Osteoblast (primary cell): ENCODE measurements around the gene SLC1A2. TPM values are rescaled to one million over a fixed set of nuclear protein-coding genes. Genes with fewer than 3 reads are reported as not detected.

Source experiments
- DNase-seq: peaks from one replicate; pipeline ENCODE4 v3.0.0; 2011; ENCODE audit warnings: low spot score, mixed read lengths; ENCODE audit not compliant: insufficient read length; ENCODE audit errors: missing footprints
- H2AFZ ChIP-seq: 2 replicates; pipeline ENCODE4 v1.6.0; 2011; ENCODE audit warnings: mild to moderate bottlenecking, low read length
- H3K27ac ChIP-seq: 2 replicates; pipeline ENCODE4 v1.5.1; 2011; ENCODE audit warnings: mild to moderate bottlenecking, low read depth, low read length, moderate library complexity
- H3K27me3 ChIP-seq: 2 replicates; pipeline ENCODE4 v1.6.0; 2012; ENCODE audit warnings: mild to moderate bottlenecking, control low read depth, inconsistent platforms, low read length, moderate library complexity; ENCODE audit not compliant: insufficient read depth
- H3K36me3 ChIP-seq: 2 replicates; pipeline ENCODE4 v1.5.1; 2011; ENCODE audit warnings: mild to moderate bottlenecking, low read length, control low read depth, moderate library complexity; ENCODE audit not compliant: insufficient read depth
- H3K4me1 ChIP-seq: 2 replicates; pipeline ENCODE4 v1.5.1; 2011; ENCODE audit warnings: mild to moderate bottlenecking, low read length, control low read depth, moderate library complexity; ENCODE audit not compliant: insufficient read depth
- H3K4me2 ChIP-seq: 2 replicates; pipeline ENCODE4 v1.6.0; 2011; ENCODE audit warnings: mild to moderate bottlenecking, low read length; ENCODE audit not compliant: insufficient read depth
- H3K4me3 ChIP-seq: fragments of 200-600 bp; sonication (generic); 3 replicates; pipeline ENCODE4 v1.5.1; 2012; ENCODE audit warnings: mild to moderate bottlenecking, low read length, inconsistent platforms; ENCODE audit not compliant: insufficient read depth
- H3K79me2 ChIP-seq: 2 replicates; pipeline ENCODE4 v1.6.0; 2012; ENCODE audit warnings: mild to moderate bottlenecking, low read length, control low read depth, inconsistent platforms; ENCODE audit not compliant: insufficient read depth
- H3K9me3 ChIP-seq: 2 replicates; pipeline ENCODE4 v1.5.1; 2011; ENCODE audit warnings: low read depth, low read length, control low read depth
- H4K20me1 ChIP-seq: 2 replicates; pipeline ENCODE4 v1.6.0; 2012; ENCODE audit warnings: mild to moderate bottlenecking, low read length, control low read depth; ENCODE audit not compliant: insufficient read depth
- CTCF ChIP-seq: IDR thresholded peaks from 2 replicates; pipeline ENCODE4 v1.5.1; 2011; ENCODE audit warnings: mild to moderate bottlenecking, low read depth, low read length, moderate library complexity; ENCODE audit errors: extremely low read depth
- total RNA-seq: library from RNA; depleted of rRNA; stranded (reverse); fragments of >200 nt; gene quantifications from 2 replicates; pipeline ENCODE4 v1.2.3, GENCODE V29; 2012

SLC1A2 gene
- total RNA-seq, 1 donor = 0.72 TPM

- H3K36me3 ChIP-seq = no peaks in the 10 kb centered on the region
- peak; percentile 77 for DNase-seq
- H3K79me2 ChIP-seq = no peaks in the 10 kb centered on the region
- peaks cover 16% of the 10 kb centered on the region for H3K4me1 ChIP-seq
- H3K27me3 ChIP-seq = no peaks in the 10 kb centered on the region
- no peak overlapping the region for H3K4me2 ChIP-seq
- H3K4me3 ChIP-seq = no peak overlapping the region
- H3K9me3 ChIP-seq = no peaks in the 10 kb centered on the region
- no peak for TF ChIP-seq CTCF
- H3K27ac ChIP-seq = no peak overlapping the region
- H2AFZ ChIP-seq = no peak overlapping the region
- no peaks in the 10 kb centered on the region for H4K20me1 ChIP-seq
Observed at GRCh38 chr11:35321532-35322317, 97.6 kb downstream of the SLC1A2 start.

GRCh38 chr11:35321111-35321510, 98.2 kb downstream of the SLC1A2 start:
- no peaks in the 10 kb centered on the region for H4K20me1 ChIP-seq
- no peak overlapping the region for H3K4me2 ChIP-seq
- H2AFZ ChIP-seq = no peak overlapping the region
- no peak for TF ChIP-seq CTCF
- no peak overlapping the region for H3K27ac ChIP-seq
- H3K4me1 ChIP-seq = peaks cover 16% of the 10 kb centered on the region
- H3K9me3 ChIP-seq = no peaks in the 10 kb centered on the region
- no peaks in the 10 kb centered on the region for H3K79me2 ChIP-seq
- H3K4me3 ChIP-seq = no peak overlapping the region
- H3K27me3 ChIP-seq = no peaks in the 10 kb centered on the region
- no peak for DNase-seq
- no peaks in the 10 kb centered on the region for H3K36me3 ChIP-seq

GRCh38 chr11:35318977-35319925, 100.1 kb downstream of the SLC1A2 start:
- peaks cover 13% of the 10 kb centered on the region for H3K4me1 ChIP-seq
- H3K36me3 ChIP-seq = no peaks in the 10 kb centered on the region
- H2AFZ ChIP-seq = no peak overlapping the region
- no peaks in the 10 kb centered on the region for H3K27me3 ChIP-seq
- no peaks in the 10 kb centered on the region for H3K79me2 ChIP-seq
- H3K9me3 ChIP-seq = no peaks in the 10 kb centered on the region
- H3K27ac ChIP-seq = no peak overlapping the region
- H3K4me2 ChIP-seq = no peak overlapping the region
- H4K20me1 ChIP-seq = no peaks in the 10 kb centered on the region
- no peak for DNase-seq
- TF ChIP-seq CTCF = no peak
- H3K4me3 ChIP-seq = no peak overlapping the region

- no peaks in the 10 kb centered on the region for H4K20me1 ChIP-seq
- H3K27ac ChIP-seq = no peak overlapping the region
- H3K4me2 ChIP-seq = no peak overlapping the region
- no peak overlapping the region for H3K4me3 ChIP-seq
- no peak for TF ChIP-seq CTCF
- peaks cover 13% of the 10 kb centered on the region for H3K4me1 ChIP-seq
- no peak overlapping the region for H2AFZ ChIP-seq
- no peaks in the 10 kb centered on the region for H3K9me3 ChIP-seq
- no peak for DNase-seq
- H3K27me3 ChIP-seq = no peaks in the 10 kb centered on the region
- H3K36me3 ChIP-seq = no peaks in the 10 kb centered on the region
- H3K79me2 ChIP-seq = no peaks in the 10 kb centered on the region
Observed at GRCh38 chr11:35318309-35318708, 101.0 kb downstream of the SLC1A2 start.
